ENCODE results near the gene CD40.

Gene CD40

GRCh38 chr20:46172961-46173536 is 54.9 kb downstream of the CD40 start:
- DNase-seq (ENCODE audit: low read depth, low spot score) = no peak

GRCh38 chr20:46173652-46174468 is 55.7 kb downstream of the CD40 start:
- DNase-seq (ENCODE audit: low read depth, low spot score) = no peak

DNA sequence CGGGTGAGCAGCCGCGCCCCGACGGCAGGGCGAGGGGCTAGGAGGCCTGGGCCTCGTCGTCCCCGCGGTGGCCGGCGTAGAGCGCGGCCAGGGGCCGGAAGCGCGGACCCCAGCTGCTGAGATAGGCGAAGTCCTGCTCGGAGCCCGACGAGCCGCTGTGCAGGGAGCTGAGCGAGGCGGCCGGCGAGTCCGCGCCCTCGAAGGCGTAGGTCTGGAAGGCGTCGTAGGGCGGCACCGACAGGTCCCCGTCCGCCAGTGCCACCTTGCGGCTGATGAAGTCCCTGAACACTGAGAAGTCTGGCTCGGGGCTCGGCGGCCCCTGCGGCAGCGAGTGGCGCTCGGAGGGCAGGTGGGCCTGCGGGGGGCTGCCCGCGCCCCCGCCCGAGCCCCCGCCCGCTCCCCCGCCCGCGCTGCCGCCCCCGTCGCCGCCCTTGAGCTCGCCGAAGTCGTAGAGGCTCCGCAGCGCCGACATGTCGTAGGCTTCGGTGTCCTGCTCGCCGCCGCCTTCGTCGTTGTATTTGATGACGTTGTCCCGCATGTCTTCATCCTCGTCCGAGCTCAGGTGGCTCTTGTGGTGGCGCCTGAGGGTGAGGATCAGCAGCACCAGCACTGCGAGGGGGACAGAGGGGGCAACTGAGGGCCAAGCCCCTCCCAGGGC is 56.5 kb downstream of the CD40 start:
- peak; percentile 36 for DNase-seq (ENCODE audit: low read depth, low spot score)

GRCh38 chr20:46175127-46175494 is 57.0 kb downstream of the CD40 start:
- no peak for DNase-seq (ENCODE audit: low read depth, low spot score)

GRCh38 chr20:46176739-46177378 is 58.7 kb downstream of the CD40 start:
- DNase-seq (ENCODE audit: low read depth, low spot score) = no peak

DNA sequence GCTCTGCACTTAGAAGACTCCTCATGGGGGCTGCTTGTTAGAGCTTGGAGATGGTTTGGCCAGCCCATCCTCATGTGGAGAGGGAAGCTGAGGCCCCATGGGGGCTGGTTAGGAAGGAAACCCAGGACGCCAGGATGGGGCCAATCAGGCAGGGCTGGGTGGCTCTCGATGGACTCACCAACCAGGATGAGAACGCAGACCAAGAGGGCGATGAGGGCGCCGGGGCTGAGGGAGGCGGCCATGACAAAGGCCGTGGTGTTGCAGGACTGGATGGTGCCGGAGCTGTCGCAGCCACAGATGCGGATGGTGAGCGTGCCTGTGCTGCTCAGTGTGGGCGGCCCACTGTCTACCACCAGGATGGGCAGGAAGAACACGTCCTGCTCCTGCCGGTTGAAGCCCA is 59.7 kb downstream of the CD40 start:
- no peak for DNase-seq (ENCODE audit: low read depth, low spot score)

GRCh38 chr20:46178891-46179290 is 60.8 kb downstream of the CD40 start:
- DNase-seq (ENCODE audit: low read depth, low spot score) = no peak

Measured in activated CD4-positive, CD25-positive, alpha-beta regulatory T cell treated with anti-CD3 and anti-CD28 coated beads, Interleukin-2, amount 50 U/mL, for 16 hours (primary cell).